Activated T-cell treated with anti-CD3 and anti-CD28 coated beads for 24 hours (primary cell): ENCODE measurements around the gene PRLR.
"Not testable (repeated sequence)": the region's sequence is repeated elsewhere in the genome, so short reads cannot be mapped to it uniquely, and the experiment has no call there.

Source experiments
- DNase-seq: peaks from one replicate; pipeline ENCODE4 v3.0.0-alpha.2; 2020; ENCODE audit warnings: low read depth

Gene PRLR

DNA sequence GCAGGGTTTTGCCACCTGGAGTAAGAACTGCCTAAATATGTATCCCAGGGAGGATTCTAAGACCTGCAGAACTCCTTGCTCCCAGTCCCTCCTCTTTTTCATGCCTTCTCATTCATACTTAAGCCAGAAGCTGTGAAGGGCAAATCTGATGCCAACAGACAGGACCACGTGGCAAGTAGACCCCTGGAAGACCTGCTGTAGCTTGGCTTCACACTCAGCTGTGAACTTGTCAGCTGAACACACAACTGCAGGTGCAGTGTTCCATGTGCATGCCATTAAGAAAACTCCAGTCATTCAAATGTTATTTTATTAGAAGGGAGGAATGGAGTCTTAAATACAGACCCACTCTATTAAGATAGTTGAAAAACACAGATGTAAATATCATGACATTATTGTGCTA is 103.3 kb downstream of the PRLR start:
- no peak for DNase-seq

DNA sequence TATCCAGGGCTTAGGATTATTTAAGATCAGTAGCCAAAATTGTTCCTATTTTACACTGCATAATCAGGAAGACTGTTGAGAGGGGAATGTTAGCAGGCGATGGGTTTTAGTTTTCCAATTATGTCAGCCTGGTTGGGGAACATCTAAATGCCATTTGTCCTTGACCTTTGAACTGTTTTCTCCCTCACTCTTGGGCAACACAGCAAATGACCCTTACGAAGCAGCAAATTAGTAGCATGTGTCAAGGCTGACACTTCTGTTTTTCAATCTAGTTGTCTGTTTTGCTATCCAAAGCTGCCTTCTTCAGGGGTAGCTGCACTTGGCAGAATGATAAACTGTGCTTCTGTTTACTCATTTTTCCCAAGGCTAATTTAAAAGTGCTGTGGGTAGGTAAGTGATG is 104.5 kb downstream of the PRLR start:
- DNase-seq: no peak

DNA sequence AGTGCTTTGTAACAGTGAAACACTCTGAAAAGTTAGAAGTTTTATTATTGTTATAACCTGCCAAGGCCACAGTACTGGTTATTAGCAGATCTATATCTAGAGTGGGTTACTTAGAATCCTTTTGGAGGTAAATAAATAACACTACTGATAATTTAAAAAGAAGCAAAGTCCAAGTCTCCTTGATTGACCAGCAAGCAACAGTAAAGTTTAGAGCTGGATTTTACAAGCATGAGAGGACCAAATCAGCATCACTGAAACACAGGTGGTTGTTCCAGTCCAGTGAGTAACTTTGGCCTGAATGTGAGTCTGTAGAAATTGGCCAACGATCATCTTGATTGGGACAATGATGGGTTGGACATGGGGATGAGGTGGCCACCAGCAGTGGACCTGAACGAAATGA is 105.4 kb downstream of the PRLR start:
- DNase-seq: no peak

DNA sequence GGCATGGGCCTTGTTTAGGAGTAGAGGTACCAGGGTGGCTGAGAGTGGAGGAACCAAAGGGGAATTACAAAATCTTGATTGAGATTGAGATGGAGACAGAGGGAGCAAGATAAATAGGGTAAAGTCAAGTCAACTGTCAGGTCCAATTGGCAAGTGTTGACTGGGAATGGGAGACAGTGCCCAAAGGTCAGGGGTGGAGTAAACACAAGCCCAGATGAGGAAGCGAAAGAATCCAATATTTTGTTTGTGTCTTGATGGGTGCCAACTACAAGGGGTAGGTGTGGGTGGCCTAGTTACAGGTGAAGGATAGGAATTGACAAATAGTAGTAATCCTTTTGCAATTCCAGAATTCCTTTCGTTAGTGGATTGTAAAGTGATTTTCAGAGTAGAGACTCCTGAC is 107.5 kb downstream of the PRLR start:
- DNase-seq: no peak

DNA sequence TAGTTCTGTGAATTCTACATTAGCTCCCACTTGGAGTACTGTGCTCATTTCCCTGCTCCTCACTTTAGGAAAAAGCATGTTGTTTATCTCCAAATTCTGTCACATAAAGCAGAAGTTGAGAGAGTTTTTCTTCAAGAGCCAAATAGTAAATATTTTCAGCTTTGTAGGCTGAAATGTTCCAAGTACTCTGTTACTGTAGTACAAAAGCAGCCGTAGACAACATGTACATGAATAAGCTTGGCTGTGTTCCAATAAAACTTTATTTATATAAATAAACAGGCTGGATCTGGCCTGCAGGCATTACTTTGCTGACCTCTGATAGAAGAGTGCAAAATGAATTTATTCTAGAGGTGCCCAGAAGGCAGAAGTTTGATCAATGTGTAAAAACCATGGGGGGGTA is 109.6 kb downstream of the PRLR start:
- DNase-seq: no peak

DNA sequence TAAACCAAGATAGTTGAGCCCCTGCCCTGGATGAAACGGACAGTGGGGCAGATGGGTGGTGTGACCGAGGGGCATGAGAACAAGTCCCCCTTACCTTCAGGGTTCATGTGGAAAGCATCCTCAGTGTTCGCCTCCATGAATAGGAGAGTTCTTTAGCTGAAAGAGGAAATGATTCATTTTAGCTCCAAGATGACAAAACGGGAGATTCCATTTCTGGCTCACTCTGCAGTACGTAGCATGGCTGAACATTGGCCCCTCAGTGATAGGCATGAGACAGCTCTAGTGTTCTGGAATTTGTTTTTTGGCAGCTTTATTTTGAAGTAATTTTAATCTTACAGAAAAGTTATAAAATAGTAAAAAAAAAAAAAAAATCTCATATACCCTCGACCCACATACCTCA is 112.3 kb downstream of the PRLR start:
- no peak for DNase-seq

DNA sequence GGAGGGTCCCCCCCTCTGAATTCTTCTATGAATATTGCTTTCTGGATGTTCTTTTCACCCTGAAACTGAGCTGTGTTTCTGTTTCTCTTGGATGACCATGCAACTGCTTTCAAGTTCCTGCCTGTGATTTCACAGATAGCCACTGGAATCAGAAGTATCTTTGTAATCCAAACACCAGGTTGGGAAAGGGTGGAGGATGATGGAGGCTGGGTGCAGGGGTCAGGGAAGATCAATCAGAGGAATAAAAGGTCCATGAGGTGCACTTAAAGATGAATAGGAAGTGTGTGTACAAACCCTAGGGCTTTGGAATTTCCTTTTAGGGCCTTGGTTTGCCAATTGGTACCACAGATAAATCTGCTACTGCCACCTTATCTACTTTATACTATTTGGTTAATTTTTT is 114.4 kb downstream of the PRLR start:
- no peak for DNase-seq

DNA sequence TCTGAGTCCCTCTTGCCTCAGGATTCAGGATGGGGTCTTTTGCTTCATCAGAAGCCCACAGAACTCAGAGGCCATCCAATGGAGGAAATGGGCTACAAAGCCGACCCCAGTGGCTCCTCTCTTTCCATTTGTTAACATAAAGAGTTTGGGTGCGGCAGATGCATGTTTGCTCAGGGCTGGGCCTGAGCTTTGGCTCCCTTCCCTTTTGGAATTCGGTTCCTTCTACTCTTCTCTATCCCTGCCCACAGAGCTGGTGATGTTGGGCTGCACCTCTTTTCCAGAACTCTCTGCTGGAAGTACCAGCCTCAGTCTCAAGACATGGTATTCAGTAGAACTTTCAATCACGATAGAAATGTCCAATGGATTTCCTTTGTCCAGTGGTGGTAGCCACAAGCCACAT is 115.6 kb downstream of the PRLR start:
- no peak for DNase-seq

GRCh38 chr5:35112300-35112699 is 118.0 kb downstream of the PRLR start:
- no peak for DNase-seq

GRCh38 chr5:35104550-35104949 is 125.7 kb downstream of the PRLR start:
- DNase-seq: not testable (repeated sequence)

DNA sequence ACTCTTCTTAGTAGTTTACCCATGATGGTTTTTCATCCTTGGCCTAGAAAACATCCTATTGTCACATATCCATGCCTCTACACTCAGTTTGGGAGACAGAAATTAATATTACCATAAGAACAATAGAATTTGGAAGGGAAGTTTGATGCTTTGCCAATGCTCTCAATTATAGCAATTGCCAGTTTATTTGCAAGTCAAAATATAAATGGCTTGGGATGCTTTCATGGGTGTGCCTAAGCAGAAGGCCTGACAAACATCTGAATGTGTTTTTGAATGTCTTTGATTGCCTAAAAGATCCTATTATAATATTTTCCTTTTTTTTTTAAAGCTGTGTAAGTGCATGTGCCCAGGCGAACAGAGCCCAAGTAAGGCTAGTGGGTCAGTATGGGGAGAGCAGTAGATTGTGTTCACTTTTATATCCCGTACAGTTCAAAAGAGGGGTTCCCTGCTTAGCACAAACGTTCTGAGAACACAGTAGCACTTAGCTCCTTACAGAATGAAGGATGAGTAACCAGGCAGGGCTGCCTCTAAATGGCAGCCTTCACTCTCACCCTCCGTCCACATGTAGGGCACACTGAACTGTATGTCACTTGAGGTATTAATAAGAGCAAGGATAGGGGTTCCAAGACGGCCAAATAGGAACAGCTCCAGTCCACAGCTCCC is 126.5 kb downstream of the PRLR start:
- no peak for DNase-seq

DNA sequence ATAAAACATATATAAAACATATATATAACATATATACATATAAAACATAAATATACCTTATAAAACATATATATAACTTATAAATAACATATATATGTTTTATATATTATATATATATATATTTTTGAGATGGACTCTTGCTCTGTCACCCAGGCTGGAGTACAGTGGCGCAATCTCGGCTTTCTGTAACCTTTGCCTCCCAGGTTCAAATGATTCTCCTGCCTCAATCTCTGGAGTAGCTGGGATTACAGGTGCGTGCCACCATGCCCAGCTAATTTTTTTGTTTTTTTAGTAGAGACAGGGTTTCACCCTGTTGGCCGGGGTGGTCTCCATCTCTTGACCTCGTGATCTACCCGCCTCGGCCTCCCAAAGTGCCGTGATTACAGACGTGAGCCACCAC is 128.6 kb downstream of the PRLR start:
- not testable (repeated sequence) for DNase-seq

- no peak for DNase-seq
These were observed 129.3 kb downstream of the PRLR start for GRCh38 chr5:35101016-35101415.

GRCh38 chr5:35098214-35098613 is 132.1 kb downstream of the PRLR start:
- no peak for DNase-seq

- no peak for DNase-seq
These were observed 133.4 kb downstream of the PRLR start for GRCh38 chr5:35096932-35097331.

GRCh38 chr5:35096216-35096615 is 134.1 kb downstream of the PRLR start:
- DNase-seq: no peak

GRCh38 chr5:35095366-35095765 is 134.9 kb downstream of the PRLR start:
- no peak for DNase-seq

GRCh38 chr5:35094948-35095347 is 135.3 kb downstream of the PRLR start:
- DNase-seq: no peak

DNA sequence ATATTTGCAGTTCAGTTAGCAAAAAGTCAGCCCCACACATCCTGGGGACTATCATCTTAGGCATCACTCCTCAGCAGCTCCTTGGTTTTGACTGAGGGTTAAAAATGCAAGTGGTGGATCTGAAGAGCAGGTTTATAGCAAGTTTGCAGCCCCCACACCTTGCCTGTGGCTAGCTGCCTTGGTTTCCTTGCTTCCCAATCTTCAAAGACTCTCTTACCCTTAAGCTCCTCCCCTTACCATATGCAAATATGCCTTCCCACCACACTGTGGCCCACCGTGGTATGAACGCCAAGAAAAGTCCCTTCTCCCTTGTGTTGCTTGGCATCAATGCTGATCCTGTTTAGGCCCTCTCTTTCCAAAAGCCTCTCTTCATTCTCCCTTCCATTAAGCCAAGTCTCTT is 137.6 kb downstream of the PRLR start:
- DNase-seq: no peak

- DNase-seq: no peak
These were observed 138.6 kb downstream of the PRLR start for GRCh38 chr5:35091704-35092103.

DNA sequence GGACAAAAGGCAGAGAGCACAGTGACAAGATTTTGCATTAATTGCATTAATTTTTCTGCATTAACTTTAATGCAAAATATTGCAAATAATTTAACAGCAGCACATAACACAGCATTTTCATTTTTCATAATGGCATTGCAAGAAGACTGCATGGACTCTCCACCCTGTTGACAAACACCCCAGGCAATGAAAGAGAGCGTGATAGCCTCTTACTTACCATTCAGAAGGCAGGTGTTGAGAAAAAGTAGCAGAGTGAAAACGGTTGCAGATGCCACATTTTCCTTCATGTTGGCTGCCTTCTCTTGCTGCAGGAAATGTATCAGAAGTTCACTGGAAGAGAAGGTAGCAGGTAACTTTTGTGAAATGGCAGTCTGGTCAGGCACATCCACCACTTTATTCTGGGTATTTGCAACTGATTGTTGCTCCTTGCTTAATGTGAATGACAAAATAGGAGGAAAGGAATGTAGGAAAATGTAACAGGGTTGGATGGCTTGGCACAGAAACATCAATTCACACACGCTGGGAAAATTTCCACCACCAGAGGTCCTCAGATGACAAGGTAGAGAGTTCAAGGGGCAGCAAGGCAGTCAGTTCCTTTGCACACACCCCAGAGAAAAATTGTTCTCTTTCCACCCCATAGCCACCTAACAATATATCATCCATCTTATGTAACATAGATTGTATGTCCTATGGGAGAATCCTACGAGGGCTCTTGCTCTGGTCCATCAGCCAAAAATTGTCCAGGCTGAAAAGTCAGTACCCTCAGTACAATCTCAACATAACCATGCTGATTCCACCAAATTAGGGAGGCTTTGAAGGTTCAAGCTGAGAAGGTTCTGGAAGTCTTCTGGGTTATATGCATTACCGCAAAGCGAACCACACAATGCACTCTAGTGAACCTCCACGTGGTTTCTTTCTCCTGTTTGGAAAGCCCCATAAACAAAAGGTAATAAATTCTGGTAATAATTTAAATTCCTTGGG is 140.7 kb downstream of the PRLR start:
- peak; percentile 50 for DNase-seq

DNA sequence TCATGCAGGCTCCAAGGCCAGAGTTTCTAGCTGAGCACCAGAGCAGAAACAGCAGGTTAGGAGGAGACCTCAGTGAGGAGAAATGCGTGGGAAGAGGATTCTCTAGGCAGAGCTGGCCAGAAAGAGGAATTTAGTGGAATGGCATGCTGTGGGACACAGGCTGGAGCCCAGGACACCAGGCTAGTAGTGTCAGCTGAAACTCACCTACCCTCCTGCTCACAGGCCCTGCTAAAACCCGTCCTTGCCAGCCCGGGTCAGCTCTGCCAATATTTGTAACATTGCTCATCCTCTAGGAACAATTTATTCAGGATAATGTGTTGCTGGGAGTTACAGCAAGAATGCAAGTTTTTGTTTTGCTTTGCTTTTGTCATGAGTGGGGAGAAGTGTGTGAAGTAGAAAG is 142.3 kb downstream of the PRLR start:
- no peak for DNase-seq

DNA sequence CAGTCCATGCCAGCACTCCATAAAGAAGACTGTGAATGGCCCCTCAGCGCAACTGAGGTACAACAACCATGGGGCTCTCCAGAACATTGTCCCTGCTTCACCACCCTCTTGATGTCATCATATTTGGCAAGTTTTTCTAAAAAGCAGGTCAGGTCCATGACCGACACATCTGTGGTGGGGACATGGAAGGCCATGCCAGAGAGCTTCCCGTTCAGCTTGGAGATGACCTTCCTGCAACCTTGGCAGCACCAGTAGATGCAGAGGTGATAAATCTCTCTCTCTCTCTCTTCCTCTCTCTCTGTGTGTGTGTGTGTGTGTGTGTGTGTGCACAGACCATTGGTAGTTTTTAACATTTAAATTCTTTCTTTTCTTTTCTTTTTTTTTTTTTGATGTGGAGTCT is 147.1 kb downstream of the PRLR start:
- DNase-seq: no peak

DNA sequence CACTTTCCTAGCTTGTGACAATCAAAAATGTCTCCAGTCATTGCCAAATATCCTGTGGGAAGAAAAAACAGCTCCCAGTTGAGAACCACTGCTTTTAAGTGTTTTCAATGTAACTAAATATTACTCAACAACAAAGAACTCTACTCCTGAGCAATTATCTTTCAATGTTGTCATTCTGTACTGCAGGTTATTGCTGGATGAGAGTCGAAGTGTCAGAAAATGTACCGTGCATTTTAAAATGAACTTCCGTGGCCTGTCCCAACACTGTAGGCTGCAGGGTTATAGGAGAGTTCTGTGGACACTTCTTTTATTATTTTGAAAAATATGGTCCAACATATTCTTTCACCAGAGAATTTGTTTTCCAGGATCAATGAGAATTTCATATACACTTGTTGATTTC is 147.8 kb downstream of the PRLR start:
- no peak for DNase-seq
